ENCODE measurements around the gene TMEM117. TPM values are rescaled to one million over a fixed set of nuclear protein-coding genes. Genes with fewer than 3 reads are reported as not detected.
A peak's percentile ranks its signal among the peaks of the same experiment; 100 is the strongest.

TMEM117 gene
- total RNA-seq, 2 experiments from 2014 or later = 0.77 to 0.79 TPM

DNA sequence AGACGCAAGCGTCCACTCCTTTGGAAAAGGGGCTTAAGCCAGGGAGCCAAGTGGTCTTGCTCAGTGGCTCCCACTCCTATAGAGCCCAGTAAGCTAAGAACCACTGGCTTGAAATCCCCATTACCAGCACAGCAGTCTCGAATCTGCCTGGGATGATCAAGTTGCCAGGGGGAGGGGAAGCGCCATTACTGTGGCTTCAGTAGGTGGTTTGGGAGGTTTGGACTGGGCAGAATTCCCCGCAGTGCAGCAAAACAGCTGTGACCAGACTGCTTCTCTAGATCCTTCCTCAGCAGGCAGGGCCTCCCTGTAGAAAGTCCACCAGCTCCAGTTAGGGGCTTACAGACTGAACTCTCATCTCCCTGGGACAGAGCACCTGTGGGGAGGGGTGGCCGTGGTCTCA lies 115.4 kb downstream of the TMEM117 start:
- H3K27me3 Mint-ChIP-seq = no peaks in the 10 kb centered on the region
- ChIA-PET CTCF (no interaction called here), POLR2A (no interaction called here)
- H3K36me3 Mint-ChIP-seq (ENCODE audit: low read depth) = peaks cover 1% of the 10 kb centered on the region
- no peak for DNase-seq
- H3K4me3 Mint-ChIP-seq = no peak overlapping the region
- H3K4me1 Mint-ChIP-seq = peaks cover 8% of the 10 kb centered on the region
- no peak overlapping the region for H3K27ac Mint-ChIP-seq
- peaks cover 2% of the 10 kb centered on the region for H3K9me3 Mint-ChIP-seq

DNA sequence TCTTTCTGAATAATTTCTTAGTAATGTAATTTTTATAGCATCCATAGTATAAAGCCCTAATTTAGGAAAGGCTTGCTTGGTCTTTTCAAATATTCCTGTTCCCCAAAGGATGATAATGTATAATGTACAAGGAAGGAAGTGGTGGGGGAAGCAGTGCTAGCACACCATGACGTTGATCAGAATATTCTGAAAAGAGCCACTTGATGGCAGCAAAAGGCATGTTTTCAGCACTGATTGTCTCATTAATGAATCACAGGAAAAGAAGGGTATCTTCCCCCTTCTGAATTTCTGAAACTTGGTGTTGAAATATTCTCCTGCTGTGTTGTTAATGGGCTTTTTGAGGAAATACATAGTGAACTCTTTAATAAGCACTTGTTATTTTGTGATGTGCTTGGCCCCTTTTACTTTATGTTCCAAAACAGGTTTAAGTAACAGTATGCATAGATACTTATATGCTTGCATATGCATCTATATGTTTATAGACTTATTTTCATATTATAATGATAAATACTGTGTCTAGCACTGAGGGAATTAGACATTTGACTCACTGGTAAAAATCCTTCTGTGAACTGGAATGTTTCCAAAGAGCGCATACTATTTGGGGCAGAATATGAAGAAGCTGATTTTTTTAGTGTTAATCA lies 122.0 kb downstream of the TMEM117 start:
- H3K27ac Mint-ChIP-seq = no peak overlapping the region
- no peaks in the 10 kb centered on the region for H3K9me3 Mint-ChIP-seq
- DNase-seq = peak; percentile 36
- POLR2A ChIA-PET = no interaction called here
- no peaks in the 10 kb centered on the region for H3K27me3 Mint-ChIP-seq
- CTCF ChIA-PET = no interaction called here
- peaks cover 8% of the 10 kb centered on the region for H3K4me1 Mint-ChIP-seq
- no peak overlapping the region for H3K4me3 Mint-ChIP-seq
- no peaks in the 10 kb centered on the region for H3K36me3 Mint-ChIP-seq (ENCODE audit: low read depth)

DNA sequence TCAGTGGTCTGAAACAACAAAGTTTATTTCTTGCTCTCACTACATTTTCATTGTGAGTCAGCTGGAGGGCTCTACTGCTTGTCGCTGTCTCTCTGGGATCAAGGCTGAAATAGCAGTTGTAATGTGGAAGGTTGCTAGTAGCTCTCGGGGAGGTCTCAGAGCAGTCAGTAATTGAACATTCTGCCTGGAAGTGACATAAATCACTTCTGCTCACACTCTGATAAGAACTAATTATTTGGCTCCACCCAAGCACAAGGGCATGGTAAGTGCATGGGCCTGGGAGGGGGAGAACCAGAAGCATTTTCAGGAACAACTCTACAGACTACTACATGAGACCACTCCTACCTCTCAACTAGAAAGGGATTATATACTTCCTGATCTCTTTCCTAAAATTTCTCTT lies 128.2 kb downstream of the TMEM117 start:
- POLR2A ChIA-PET = no interaction called here
- CTCF ChIA-PET = interaction anchor here (0.7 kb wide), 1 partner anchor 382 kb away, joined by 3 read pairs; no protein-coding TSS in a partner anchor
- Mint-ChIP-seq H3K4me3 (no peak overlapping the region), H3K4me1 (no peaks in the 10 kb centered on the region), H3K36me3 (ENCODE audit: low read depth) (no peaks in the 10 kb centered on the region), H3K27me3 (no peaks in the 10 kb centered on the region), H3K27ac (no peak overlapping the region), H3K9me3 (peaks cover 9% of the 10 kb centered on the region)
- DNase-seq = no peak

DNA sequence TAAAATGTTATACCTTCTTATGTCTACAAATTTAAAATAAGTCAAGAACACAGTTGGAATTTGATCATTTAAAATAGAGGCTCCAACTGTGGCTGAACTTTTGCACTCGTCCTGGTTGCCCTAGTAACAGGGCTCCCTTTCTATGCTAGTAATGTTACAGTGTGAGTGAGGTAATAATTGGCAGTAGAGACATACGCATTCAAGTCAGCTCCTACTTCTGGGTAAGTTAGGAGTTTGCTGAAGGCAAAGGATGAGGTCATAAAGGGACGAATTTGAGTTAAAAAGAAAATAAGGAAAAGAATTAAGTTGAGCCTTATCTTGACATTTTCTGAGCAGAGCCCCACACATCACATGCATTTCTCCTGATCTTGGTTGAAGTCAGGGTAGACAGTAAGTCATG lies 129.1 kb downstream of the TMEM117 start:
- no peak for DNase-seq
- H3K36me3 Mint-ChIP-seq (ENCODE audit: low read depth) = no peaks in the 10 kb centered on the region
- no peak overlapping the region for H3K27ac Mint-ChIP-seq
- H3K4me1 Mint-ChIP-seq = no peaks in the 10 kb centered on the region
- no peak overlapping the region for H3K4me3 Mint-ChIP-seq
- ChIA-PET POLR2A (no interaction called here), CTCF (no interaction called here)
- H3K9me3 Mint-ChIP-seq = peaks cover 9% of the 10 kb centered on the region
- no peaks in the 10 kb centered on the region for H3K27me3 Mint-ChIP-seq

DNA sequence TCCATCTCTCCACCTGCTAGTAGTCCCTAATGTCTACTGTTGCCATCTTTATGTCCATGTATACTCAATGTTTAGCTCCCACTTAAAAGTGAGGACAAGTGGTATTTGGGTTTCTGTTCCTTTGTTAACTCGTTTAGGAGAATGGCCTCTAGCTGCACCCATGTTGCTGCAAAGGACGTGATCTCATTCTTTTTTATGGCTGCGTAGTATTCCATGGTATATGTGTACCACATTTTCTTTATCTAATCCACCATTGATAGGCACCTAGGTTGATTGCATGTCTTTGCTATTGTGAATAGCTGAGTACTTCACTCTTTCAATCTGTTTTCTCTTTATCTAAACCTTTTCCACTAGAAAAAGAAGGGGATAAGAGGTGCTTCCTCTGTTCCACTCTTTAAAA lies 130.0 kb downstream of the TMEM117 start:
- DNase-seq = no peak
- CTCF ChIA-PET = no interaction called here
- H3K4me1 Mint-ChIP-seq = no peaks in the 10 kb centered on the region
- no peak overlapping the region for H3K27ac Mint-ChIP-seq
- no peaks in the 10 kb centered on the region for H3K36me3 Mint-ChIP-seq (ENCODE audit: low read depth)
- H3K27me3 Mint-ChIP-seq = no peaks in the 10 kb centered on the region
- POLR2A ChIA-PET = no interaction called here
- H3K4me3 Mint-ChIP-seq = no peak overlapping the region
- H3K9me3 Mint-ChIP-seq = peaks cover 9% of the 10 kb centered on the region

DNA sequence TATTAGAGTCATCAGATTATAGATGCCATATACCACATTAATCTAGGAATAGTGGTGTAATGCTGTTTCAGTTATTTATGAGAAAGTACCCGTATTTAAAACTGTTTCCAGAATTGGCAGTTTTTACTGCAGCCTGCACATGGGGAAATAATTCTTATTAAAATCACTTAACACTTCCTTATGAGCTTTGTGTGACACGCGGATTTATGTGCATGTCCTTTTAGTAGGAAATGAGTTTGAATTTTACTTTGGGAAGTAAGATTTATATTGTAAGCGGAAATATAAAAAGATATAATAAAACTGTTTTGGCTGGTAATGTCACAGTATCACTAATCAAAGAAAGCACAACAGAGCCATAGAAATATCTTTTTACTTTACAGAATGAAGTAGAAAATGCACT lies 132.9 kb downstream of the TMEM117 start:
- H3K36me3 Mint-ChIP-seq (ENCODE audit: low read depth) = no peaks in the 10 kb centered on the region

DNA sequence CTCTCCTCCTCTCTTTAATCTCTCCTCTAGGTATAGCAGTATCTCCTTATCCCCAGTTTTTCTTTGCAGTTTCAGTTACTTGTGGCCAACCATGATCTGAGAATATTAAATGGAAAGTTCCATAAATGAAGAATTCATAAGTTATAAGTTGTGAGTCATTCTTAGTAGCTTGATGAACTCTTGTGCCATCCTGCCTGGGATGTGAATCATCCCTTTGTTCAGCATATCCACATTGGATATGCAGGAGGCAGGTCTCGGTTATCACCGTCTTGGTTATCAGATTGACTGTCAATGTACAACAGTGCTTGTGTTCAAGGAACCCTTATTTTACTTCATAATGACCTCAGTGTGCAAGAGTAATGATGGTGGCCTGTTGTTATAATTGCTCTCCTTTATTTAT lies 134.0 kb downstream of the TMEM117 start:
- peaks cover 9% of the 10 kb centered on the region for H3K9me3 Mint-ChIP-seq

More for the DNA sequence above, 132.9 kb downstream of the TMEM117 start:
- Mint-ChIP-seq H3K27ac (no peak overlapping the region), H3K9me3 (peaks cover 9% of the 10 kb centered on the region), H3K4me3 (no peak overlapping the region), H3K27me3 (no peaks in the 10 kb centered on the region), H3K4me1 (no peaks in the 10 kb centered on the region)
- DNase-seq = no peak
- ChIA-PET CTCF (no interaction called here), POLR2A (no interaction called here)

DNA sequence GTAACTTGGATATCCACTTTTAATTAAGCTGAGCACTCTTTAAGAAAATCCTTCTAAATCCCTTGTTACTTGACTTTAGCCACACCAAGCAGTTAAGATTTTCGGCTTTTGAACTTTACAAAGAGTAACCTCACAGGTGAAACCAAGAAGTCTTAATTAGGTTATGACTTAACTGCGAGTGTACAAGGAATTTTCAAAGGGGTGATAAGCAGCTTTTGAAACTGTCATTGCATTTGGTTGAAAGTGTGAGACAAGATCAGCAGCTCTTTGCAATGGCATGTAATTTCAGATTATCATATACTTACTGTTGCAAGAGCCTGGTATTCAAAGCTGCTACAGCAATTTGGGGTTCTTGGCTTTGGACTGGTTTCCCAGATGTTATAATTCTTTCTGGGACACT lies 137.5 kb downstream of the TMEM117 start:
- H3K27me3 Mint-ChIP-seq = no peaks in the 10 kb centered on the region
- H3K4me1 Mint-ChIP-seq = no peaks in the 10 kb centered on the region
- H3K36me3 Mint-ChIP-seq (ENCODE audit: low read depth) = no peaks in the 10 kb centered on the region
- ChIA-PET POLR2A (no interaction called here), CTCF (no interaction called here)
- peaks cover 2% of the 10 kb centered on the region for H3K9me3 Mint-ChIP-seq
- no peak overlapping the region for H3K4me3 Mint-ChIP-seq
- H3K27ac Mint-ChIP-seq = no peak overlapping the region
- no peak for DNase-seq

More for the DNA sequence above, 134.0 kb downstream of the TMEM117 start:
- H3K4me1 Mint-ChIP-seq = no peaks in the 10 kb centered on the region
- no peak overlapping the region for H3K27ac Mint-ChIP-seq
- H3K36me3 Mint-ChIP-seq (ENCODE audit: low read depth) = no peaks in the 10 kb centered on the region
- CTCF ChIA-PET = no interaction called here
- POLR2A ChIA-PET = no interaction called here
- H3K4me3 Mint-ChIP-seq = no peak overlapping the region
- no peaks in the 10 kb centered on the region for H3K27me3 Mint-ChIP-seq
- no peak for DNase-seq

DNA sequence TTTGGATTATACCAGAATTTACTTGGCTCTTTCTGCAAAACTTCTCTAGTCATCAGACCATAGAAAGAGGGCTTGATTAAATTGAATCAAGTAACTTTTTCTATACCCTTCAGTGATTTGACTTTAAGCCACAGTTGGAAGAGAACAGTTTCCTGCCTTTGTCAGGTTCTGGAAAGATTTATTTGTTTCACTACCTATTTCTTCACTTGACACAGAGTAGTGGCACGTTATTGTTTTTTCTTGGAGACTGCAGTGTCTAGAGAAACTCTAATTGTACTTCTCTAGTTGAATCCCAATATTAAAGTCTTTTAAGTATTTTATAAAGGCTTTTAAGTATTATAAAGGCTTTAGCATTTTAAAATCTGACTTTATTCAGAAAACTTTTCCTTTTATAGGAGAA lies 138.1 kb downstream of the TMEM117 start:
- H3K9me3 Mint-ChIP-seq = peaks cover 2% of the 10 kb centered on the region
- H3K36me3 Mint-ChIP-seq (ENCODE audit: low read depth) = no peaks in the 10 kb centered on the region
- DNase-seq = no peak
- POLR2A ChIA-PET = no interaction called here
- H3K27me3 Mint-ChIP-seq = no peaks in the 10 kb centered on the region
- no peaks in the 10 kb centered on the region for H3K4me1 Mint-ChIP-seq
- H3K27ac Mint-ChIP-seq = no peak overlapping the region
- CTCF ChIA-PET = no interaction called here
- H3K4me3 Mint-ChIP-seq = no peak overlapping the region

DNA sequence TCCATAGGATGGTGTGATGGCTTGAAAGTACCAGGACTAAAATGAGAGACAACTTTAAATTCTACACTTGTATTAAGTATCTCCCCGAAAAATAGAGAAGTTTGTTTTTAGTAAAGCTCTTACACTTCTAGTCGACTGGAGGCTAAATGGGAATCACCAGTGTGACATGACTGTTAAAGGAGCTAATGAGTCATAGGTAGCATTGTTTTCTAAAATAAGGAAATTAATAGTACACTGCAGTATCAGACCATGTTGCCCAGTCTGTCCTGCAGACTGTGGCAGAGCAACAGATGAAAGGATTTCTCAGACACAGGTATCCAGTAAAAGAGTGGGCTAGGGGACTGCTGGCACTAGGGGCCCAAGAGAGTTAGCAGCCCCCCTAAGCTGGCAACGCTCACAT lies 140.1 kb downstream of the TMEM117 start:
- DNase-seq = no peak
- Mint-ChIP-seq H3K4me1 (no peaks in the 10 kb centered on the region), H3K36me3 (ENCODE audit: low read depth) (no peaks in the 10 kb centered on the region), H3K27me3 (no peaks in the 10 kb centered on the region), H3K9me3 (peaks cover 7% of the 10 kb centered on the region), H3K27ac (no peak overlapping the region), H3K4me3 (no peak overlapping the region)
- ChIA-PET POLR2A (no interaction called here), CTCF (no interaction called here)

DNA sequence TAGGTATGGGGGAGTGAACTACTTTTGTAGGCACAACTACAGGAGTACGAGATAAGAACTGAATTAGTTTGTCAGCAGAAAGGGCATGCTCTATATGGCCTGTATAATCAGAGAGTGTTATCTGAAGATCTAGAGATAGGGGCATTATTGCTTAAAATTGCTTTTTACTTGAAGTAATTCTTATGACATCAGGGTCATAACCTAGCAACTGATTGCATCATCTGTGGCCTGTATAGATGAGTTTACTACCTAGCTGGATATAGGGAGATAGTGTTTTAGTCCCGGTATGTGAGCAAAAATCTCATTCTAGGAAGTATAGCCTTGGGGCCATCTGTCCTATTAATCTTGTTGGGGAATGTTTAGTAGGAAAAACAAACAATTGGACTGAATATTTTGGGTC lies 142.7 kb downstream of the TMEM117 start:
- no peaks in the 10 kb centered on the region for H3K27me3 Mint-ChIP-seq
- ChIA-PET POLR2A (no interaction called here), CTCF (no interaction called here)
- H3K9me3 Mint-ChIP-seq = peaks cover 9% of the 10 kb centered on the region
- no peak overlapping the region for H3K4me3 Mint-ChIP-seq
- H3K27ac Mint-ChIP-seq = no peak overlapping the region
- H3K4me1 Mint-ChIP-seq = no peaks in the 10 kb centered on the region
- no peaks in the 10 kb centered on the region for H3K36me3 Mint-ChIP-seq (ENCODE audit: low read depth)
- DNase-seq = no peak

DNA sequence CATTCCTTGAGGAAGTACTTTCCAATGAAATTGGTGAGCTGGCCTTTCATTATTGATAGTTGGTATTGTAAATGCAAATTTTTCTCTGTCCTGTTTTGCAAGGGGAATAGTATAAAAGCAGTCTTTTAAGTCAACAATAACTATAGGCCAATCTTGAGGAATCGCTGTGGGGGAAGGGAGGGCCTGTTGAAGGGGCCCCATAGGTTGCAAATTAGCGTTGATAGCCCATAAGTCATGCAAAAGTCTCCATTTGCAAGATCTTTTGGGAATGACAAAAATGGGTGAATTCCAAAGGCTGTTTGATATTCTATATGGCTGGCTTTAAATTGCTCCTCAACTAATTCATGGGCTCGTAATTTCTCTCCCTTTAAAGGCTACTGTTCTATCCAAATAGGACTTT lies 143.6 kb downstream of the TMEM117 start:
- H3K27me3 Mint-ChIP-seq = no peaks in the 10 kb centered on the region
- ChIA-PET POLR2A (no interaction called here), CTCF (no interaction called here)

DNA sequence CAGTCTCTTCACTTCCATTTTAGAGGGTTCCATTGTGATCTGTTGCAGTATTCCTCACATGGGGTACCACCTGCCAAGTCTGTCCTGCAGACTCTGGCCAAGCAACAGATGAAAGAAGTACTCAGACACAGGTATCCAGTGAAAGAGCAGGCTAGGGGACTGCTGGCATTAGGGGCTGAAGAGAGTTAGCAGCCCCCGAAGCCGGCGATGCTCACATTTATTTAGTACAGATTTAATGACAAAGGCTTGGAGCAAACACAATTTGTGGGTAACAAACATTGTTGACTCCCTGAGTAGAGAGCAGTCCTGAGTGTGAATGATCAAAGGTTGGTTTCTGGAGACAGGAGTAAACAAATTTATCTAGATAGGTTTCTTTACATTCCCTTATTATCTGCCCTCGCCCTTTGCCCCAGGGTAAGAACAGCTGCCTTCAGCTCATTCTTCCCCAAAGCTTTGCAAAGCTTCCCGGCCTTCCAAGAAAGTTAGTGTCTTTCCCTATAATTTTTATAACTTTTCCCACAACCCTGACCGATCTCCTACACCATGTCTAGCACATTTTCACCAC lies 144.8 kb downstream of the TMEM117 start:
- Mint-ChIP-seq H3K36me3 (ENCODE audit: low read depth) (no peaks in the 10 kb centered on the region), H3K4me1 (no peaks in the 10 kb centered on the region), H3K9me3 (peaks cover 9% of the 10 kb centered on the region), H3K27me3 (no peaks in the 10 kb centered on the region), H3K27ac (no peak overlapping the region), H3K4me3 (no peak overlapping the region)
- DNase-seq = no peak
- CTCF ChIA-PET = no interaction called here
- POLR2A ChIA-PET = no interaction called here

More for the DNA sequence above, 143.6 kb downstream of the TMEM117 start:
- H3K9me3 Mint-ChIP-seq = peaks cover 9% of the 10 kb centered on the region
- DNase-seq = no peak
- H3K4me1 Mint-ChIP-seq = no peaks in the 10 kb centered on the region
- H3K27ac Mint-ChIP-seq = no peak overlapping the region
- H3K4me3 Mint-ChIP-seq = no peak overlapping the region
- H3K36me3 Mint-ChIP-seq (ENCODE audit: low read depth) = no peaks in the 10 kb centered on the region

DNA sequence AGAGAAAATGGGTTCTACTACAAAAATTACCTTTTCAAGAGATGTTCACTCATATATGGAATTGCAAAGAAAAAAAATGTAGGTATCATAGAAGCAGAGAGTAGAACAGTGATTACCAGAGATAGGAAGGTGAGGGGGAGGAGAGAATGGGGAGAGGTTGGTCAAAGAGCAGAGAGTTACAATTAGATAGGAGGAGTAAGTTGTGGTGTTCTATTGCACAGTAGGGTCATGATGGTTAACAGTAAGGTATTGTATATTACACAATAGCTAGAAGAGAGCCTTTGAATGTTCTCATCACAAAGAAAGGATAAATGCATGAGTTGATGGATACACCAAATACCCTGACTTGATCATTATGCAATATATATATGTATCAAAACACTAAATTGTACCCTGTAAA lies 145.8 kb downstream of the TMEM117 start:
- H3K27me3 Mint-ChIP-seq = no peaks in the 10 kb centered on the region
- ChIA-PET CTCF (no interaction called here), POLR2A (no interaction called here)
- no peak for DNase-seq
- no peak overlapping the region for H3K4me3 Mint-ChIP-seq
- peaks cover 9% of the 10 kb centered on the region for H3K9me3 Mint-ChIP-seq
- H3K36me3 Mint-ChIP-seq (ENCODE audit: low read depth) = no peaks in the 10 kb centered on the region
- H3K27ac Mint-ChIP-seq = no peak overlapping the region
- no peaks in the 10 kb centered on the region for H3K4me1 Mint-ChIP-seq

Measured in activated CD4-positive, alpha-beta T cell treated with anti-CD3 and anti-CD28 coated beads, Interleukin-2, amount 10 ng/mL, durations not matched to agents 7 days and 5 days (primary cell).